Bone marrow (tissue), 2 donors: ENCODE results near the gene WNT2B.

Experiments used
- DNase-seq, 2 donors: peaks; one replicate each; lab custom pipeline; 2025; lab: John Stamatoyannopoulos, UW

WNT2B gene

DNA sequence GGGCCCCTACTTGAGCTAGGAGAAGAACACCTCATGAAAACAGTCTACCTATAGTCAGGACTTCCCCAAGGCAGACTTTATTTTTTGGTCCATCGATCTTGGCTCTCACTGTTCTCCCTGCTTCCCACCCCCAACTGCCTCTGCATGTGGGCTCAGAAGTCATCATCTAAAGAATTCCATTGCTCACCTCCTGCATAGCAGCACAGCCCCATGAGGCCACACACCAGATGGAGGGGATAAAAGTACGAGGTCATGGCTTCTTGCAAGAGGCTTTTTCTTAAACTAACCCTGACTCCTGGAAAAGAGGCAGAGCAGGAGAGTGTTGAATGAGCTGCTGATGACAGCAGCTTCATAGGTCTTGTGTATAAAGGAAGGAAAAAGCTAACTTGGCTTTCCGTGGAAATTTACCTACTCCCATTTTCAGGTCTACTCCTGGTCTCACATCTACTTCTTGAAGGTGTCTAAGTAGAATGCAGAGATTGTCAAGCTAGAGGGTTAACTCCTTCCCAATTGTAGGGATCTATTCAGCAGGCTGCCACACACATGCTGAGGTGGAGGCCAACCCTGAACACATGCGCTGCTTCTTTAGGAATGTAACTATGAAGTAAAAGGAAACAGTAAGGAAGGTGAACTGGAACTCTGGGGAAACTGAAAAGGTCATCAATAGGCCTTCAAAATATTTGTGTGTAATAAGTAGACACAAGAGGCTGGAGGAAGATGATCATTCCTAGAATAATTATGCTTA, 18.7 kb downstream of the WNT2B start:
- DNase-seq = no peak

DNA sequence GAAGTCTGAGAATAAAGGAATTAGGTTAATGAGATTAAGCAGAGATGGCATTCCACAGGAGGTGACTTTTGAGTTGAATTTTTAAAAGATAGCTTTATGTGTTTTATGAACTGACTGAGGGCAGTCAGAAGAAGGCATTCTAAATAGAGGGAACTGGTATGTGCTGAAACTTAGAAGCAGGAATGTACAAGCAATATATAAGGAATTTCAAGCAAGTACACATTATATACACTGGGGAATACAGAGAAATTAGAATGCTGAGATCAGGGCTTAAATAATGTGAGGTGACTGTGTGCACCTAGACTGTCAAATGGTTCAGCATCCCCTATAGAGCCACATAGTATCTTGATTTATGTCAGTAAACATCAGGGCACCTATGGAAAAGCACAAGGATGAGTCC, 19.3 kb downstream of the WNT2B start:
- DNase-seq = no peak

DNA sequence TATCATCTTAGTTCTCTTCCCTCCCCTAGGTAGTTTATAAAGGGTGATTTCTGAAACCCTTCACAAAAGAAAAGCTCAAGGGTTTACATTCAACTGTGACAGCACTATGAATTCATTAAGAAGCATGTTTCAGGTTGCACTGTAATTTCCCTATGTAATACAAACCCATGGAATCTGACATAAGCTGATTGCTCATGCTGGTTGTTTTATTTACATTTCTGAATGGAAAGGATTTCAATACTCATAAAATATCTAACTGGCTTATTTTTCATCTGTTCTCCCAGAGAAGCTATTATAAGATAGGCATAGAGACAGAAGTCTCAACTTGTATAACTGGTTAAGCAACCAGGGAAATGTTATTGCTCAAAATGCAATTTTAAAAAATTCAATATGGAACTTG, 20.5 kb downstream of the WNT2B start:
- no peak for DNase-seq

DNA sequence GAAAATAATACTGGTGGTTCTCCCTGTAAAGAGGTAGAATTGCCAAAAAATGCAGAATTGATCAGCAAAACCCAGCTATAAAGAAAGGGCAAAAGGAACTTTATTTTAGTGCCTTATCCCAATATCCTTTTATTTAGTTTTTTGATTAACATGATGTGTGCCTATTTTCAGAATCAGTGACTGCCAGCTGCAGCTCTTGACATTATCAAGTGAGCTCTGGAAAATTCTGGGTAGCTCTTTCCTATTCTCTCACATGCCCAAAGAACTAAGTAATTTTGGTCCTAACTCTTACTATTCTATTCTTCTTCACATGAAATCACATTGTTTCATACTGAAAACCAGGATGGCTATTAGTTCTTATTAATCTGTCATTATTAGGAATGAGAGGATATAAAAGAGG, 22.1 kb downstream of the WNT2B start:
- no peak for DNase-seq

DNA sequence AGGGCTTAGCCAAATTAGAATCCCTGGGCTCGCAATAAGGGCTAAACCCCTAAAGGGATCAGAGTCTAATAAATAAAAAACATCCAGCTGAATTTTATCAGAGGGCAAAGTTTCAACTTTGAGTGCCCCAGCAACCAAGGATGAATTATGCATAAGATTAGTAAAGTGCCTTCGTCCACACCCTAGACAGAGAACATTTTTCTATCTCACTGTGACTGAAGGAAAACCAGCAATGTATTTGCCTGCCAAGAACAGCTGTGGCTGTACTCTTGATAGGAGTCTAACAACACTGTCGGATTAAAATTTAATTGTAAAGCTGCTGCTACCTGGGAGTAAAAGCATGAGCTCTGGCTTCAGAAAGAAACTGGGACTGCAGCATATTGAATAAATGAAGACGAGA, 23.3 kb downstream of the WNT2B start:
- DNase-seq = no peak

DNA sequence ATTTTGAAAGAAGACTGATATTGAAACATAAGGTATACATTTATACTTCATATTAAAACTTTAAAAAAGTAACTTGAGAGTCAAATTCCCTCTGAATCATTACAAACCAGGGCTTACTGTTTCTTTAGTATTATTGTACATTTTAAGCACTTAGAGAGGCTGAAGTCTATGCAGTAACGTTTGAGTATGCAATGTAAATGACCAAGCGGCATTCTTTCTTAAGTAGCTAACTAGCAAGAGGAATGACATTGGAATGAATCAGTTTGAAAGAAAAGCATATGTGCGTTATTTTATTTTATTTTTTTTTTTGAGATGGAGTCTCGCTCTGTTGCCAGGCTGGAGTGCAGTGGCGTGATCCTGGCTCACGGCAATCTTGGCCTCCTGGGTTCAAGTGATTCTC, 24.3 kb downstream of the WNT2B start:
- DNase-seq = no peak

DNA sequence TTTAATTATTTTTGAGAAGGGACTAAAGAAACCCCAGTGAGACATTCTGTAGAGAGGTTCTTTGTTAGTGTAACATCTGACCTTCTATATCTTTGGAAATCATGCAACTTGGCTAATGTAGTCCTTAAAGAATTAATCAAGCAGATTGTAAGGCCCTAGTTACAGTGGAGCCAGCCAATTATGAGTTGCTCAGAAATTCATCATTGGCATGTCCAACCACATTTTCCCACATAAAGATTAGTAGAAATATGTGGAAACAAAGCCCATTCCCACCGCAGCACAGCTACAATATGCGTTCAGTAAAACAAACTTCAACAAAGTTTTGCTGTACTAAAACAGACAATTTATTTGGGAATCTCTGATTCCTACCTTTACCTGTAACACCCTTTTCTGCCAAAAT, 27.8 kb downstream of the WNT2B start:
- no peak for DNase-seq

DNA sequence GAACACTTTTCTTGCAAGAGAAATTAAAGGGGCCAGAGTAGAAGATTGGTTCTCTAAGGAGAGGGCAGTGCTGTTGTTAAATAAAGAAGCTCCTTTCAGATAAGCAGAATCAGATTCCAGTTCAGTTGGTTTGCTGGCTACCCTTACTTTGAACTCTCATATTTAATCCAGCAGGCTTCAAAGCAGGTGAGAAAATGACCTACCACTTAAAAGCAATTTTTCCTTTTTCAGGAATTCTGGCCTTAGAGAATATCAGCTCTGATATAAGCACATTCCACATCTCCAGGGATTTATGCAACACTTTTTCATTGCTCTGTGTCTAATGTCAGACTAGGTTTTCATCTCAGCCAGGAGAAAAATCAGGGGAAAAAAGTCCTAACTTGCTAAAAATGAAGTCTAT, 28.7 kb downstream of the WNT2B start:
- DNase-seq = no peak

DNA sequence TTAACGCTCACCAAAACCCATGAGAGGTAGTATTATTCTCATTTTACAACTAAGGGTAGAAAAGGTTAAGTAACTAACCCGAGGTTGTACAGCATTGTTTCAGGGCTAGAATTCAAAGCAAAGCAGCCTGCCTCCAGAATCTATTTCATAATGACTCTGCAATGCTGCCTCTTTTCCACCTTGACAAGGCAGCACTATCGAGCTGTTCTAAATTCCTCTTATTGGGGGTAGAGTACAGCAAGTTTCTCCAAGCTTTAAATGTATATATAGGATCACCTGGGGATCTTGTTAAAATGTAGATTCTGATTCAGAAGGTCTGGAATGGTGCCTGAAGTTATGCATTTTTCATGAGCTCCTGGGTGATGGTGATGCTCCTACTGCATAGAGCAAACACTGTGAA, 30.1 kb downstream of the WNT2B start:
- DNase-seq = no peak

DNA sequence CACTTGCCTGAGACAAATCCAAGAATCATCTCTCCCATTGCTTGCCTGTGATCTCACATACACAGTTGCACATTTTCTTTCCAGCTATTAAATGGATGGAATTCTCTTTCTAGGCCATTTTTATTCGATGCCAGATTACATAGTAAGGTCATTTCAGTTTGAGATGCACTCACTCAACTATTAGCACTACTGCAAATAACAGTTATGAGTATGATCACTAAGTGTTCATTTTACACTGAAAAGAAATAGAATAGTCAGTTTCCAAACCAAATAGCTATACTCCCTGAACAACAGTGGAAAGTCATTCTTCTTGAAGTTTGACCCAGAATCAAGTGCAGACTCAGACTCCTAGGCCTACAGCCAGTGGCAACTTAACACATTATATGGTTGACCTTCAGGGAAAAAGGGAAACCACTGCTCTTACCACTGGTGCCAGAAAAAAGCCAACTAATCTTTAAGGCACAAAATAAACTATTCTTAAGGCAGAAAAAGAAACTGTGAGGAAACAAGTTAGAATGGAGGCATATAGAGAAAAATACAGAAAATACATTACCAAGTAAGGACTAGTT, 31.5 kb downstream of the WNT2B start:
- DNase-seq = no peak

DNA sequence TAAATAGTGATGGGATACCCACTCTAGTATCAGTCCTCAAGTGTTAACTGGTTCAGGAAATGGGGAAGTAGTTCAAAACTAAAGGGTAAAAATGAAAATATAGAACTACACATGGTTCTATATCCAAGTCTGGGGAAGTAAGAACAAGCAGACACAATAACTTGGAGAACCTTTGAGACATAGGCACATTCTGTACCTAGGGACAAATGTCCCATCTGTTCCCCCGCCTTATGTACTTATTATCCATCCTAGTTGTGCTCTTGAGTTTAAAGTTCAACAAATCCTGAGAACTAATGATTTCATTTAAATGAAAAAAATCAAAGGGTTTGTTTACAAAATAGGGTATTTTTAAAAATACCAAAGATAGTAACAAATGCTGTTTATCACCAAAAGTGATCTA, 32.5 kb downstream of the WNT2B start:
- DNase-seq = no peak

DNA sequence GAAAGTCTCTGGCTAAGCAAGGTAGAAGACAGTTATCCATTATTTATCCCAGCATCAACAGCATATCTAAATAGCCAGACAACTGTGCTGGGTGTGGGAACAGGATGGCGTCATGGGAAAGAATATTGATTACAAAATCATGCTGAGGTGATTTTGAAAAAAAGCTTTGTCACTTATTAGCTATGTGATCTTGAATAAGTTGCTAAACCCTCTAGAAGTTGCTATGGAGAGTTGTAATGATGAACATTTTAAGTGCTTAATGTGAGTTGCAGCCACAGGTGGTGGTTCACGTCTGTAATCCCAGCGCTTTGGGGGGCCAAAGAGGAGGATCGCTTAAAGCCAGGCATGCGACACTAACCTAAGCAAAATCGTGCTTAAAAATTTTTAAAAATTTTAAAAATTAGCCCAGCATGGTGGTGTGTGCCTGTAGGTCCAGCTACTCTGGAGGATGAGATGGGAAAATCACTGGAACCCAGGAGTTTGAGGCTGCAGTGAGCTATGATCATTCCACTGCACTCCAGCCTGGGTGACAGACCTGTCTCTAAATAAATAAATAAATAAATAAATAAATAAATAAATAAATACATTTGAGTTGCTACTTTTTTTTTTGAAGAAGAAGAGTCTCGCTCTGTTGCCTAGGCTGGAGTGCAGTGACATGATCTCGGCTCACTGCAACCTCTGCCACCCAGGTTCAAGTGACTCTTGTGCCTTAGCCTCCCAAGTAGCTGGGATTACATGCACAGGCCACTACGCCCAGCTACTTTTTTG, 33.6 kb downstream of the WNT2B start:
- DNase-seq = no peak

DNA sequence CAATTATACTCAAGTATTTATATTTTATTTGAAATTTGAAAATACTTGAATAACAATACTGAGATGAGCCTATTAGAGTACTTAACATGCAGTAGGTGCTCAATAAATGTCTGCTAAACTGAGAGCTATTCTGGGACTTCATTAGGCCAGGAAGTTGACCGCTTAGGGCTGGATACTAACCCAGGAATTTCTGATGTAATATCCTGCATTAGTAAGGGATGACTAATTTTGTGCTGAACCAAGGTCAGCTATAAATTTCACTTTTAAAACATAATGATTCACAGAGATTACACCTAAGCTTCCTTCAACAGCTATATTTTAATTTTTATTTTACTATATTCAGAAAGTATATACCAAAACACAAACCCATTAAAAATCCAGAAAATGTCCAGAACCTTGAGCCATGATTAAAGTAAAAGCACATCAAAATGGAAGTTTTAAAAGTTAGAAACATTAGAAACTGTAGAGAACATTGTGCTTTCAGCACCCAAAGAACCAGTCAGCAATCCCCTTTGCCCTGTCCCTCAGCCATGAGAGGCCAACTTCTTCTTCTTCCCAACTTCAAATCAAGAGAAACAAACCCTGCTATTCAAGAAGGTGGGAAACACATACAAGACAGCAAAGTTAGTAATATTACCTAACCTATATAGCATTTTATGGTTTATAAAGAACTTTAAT, 35.4 kb downstream of the WNT2B start:
- no peak for DNase-seq

DNA sequence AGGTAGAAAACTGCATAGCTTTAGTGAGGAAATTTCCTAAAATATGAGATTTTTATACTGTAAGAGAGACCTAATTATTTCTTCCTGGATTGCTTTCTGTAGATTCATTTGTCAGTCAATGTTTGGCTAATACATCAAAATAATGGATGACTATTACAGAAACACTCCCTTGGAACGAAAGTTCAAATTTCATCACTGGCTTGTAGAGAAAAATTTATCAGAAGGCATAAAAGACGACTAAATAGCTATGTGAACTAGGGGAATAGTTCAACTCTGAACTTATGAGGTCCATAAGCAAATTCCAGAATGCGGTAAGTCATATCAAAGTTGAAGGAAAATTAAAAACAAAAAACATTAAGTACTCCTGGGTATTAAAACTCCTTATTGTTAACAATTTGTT, 36.0 kb downstream of the WNT2B start:
- DNase-seq = no peak

DNA sequence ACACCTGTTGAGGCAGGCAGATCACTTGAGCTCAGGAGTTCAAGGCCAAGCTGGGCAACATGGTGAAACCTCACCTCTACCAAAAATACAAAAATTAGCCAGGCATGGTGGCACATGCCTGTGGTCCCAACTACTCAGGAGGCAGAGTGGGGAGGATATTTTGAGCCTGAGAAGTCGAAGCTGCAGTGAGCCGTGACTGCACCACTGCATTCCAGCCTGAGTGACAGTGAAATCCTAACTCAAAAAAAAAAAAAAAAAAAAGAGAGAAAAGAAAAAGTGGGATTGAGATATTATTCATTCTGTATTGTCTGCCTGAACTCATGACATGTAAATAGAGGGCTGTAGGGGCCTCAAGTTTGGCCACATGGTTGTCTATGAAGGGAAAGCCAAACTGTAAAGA, 37.3 kb downstream of the WNT2B start:
- no peak for DNase-seq

DNA sequence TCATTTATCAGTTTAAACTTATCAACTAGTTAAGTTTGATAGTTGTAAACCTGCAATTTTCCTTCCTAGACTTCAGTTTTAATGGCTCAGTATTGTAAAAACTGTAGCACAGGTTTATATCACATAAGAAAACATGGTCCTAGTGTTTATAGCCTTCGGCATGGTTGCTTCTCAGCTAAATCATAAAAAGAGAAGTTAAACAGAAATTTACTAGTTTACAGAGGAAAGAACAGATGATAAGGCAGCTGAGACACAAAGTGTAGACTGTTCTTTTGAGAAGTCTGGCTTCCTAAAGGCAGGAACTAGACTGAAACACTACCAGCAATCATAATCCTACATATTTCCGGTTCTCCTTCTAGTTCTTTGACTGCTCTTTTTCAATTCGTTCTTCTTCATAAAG, 39.8 kb downstream of the WNT2B start:
- peak in 1 of 2 donors; percentile 62 for DNase-seq

DNA sequence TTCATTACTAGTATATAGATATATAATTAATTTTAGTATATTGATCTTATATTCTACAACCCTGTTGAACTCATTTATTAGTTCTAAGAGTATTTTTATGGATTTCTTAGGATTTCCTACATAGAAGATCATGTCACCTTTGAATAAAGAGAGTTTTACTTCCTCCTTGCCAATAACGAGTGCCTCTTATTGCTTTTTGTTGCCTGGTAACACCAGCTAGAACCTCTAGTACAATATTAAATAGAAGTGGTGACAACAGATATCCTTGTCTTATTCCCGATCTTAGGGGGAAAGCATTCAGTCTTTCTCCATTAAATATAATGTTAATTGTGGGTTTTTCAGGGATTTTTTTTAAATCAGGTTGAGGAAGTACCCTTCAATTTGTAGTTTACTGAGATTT, 40.8 kb downstream of the WNT2B start:
- DNase-seq = no peak

DNA sequence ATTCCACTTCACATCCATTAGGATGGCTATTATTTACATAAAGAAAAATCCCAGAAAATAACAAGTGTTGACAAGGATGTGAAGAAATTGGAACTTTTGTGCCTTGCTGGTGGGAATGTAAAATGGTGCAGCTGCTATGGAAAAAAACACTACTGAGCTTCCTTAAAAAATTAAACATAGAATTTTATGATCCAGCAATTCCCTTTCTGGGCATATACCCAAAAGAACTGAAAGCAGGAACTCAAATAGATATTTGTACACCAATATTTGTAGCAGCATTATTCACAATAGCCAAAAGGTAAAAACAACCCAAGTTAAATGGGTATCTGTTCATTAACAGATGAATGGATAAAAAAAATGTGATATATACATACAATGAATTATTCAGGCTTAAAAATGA, 45.6 kb downstream of the WNT2B start:
- no peak for DNase-seq

DNA sequence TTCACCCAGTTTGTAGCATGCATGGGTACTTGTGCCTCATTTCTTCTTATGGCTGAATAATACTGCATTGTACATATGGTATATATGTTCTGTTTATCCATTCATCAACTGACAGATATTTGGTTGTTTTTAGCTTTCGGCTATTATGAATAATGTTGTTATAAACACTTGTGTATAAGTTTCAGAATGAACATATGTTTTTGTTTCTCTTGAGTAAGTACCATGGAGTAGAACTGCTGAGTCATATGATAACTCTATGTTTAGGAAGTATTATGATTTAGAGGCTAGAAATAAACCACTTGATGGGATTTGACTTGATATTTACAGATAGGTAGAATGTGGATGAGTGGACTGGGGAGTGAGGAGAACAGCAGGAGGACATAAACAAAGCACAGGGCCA, 48.6 kb downstream of the WNT2B start:
- no peak for DNase-seq

DNA sequence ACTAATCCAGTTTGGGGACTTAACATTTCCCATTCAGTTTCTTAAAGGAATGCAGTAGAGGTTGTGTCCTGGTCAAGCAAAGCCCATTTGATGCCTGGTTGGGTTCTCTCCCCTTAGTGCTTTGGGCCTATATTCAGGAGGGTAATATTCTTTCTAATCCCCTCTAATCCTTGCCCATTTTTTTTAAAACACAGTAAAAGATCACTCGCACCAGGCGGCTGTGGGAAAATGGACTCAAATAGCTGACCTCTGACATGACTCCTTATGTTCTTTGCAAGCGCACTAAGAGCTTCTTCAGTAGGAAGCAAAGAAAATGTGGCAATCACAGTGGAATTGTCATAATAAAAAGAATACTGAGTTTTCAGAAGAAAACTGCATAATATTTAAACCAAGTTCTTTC, 49.9 kb downstream of the WNT2B start:
- no peak for DNase-seq

DNA sequence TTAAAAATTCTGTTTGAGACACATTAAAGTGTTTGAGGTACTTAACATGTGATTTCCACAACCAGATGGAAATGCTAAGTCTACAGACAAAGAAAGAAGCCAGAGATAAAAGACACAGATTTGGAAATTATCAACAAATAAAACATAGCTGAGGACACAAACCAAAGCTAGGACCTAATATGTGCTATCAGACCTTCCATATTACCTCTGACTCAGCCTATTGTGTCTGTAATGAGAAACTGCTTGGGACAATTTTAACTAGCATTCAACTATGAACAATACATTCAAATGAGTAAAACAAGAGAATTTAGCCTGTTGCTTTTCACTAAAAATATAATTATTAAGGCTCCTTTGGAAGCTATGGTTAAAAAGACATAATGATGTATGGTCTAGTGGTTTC, 54.6 kb downstream of the WNT2B start:
- DNase-seq = no peak

DNA sequence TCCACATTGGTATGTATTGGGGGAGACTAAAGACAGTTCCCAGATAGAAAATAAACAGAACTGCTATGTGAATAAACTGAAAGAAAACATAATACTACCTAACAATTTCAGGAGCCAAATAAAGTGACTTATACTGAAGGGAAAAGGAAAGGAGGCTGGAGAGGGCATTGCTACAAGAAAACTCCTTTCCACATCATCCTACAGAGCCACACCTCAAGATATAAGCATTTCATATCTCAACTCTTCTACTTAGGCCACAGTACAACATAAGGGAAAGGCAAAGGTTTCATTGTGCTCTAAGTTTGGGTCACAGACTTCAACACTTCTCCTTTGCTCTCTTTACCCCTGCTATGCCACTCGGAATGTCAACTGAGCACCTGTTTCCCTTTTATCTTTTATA, 55.3 kb downstream of the WNT2B start:
- no peak for DNase-seq

DNA sequence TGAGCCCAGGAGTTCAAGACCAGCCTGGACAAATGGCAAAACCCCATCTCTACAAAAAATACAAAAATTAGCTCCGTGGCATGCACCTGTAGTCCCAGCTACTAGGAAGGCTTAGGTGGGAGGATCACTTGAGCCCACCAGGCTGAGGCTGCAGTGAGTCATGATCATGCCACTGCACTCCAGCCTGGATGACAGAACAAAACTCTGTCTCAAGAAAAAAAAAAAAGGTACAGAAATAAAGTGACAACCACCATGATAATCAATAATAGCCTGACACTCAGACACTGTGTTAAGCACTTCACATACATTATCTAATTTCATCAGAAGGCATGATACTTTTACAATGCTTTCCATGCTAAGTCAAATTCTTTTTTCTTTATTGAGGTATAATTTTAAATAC, 57.0 kb downstream of the WNT2B start:
- DNase-seq = no peak
